OCI-LY7 (cell line): ENCODE data around the gene LCNL1. TPM values are rescaled to one million over a fixed set of nuclear protein-coding genes. Genes with fewer than 3 reads are reported as not detected.

ENCODE experiments used
- BruUV-seq: library from RNA; stranded (reverse); fragments of 400-500 nt; replicated peaks from 2 replicates; lab custom pipeline; 2021; lab: Mats Ljungman, UMichigan
- CTCF ChIA-PET: fragments of 300-600 bp; sonication (Branson Sonifier 250); formaldehyde crosslinking; loops from one replicate; lab custom pipeline; 2022; ENCODE audit warnings: antibody characterized with exemption; ENCODE audit not compliant: unreplicated experiment; lab: Charles Lee
- POLR2A ChIA-PET: fragments of 300-600 bp; sonication (Branson Sonifier 250); formaldehyde crosslinking; loops from one replicate; lab custom pipeline; 2022; ENCODE audit warnings: antibody characterized with exemption; lab: Charles Lee
- DNase-seq: peaks from one replicate; pipeline ENCODE4 v3.0.0-alpha.2; 2015; ENCODE audit warnings: low spot score
- H2AFZ ChIP-seq: fragments of 200-600 bp; sonication (generic), shearing (Covaris generic); 2 replicates; pipeline ENCODE4 v1.6.1; 2014; ENCODE audit warnings: mild to moderate bottlenecking, antibody characterized with exemption, low read length, moderate library complexity
- H3K27ac ChIP-seq: fragments of 200-600 bp; sonication (generic); 2 replicates; pipeline ENCODE4 v1.5.1; 2014; ENCODE audit warnings: mixed run types, low read depth, mild to moderate bottlenecking, moderate library complexity, low read length, inconsistent platforms; ENCODE audit not compliant: poor library complexity, severe bottlenecking
- H3K36me3 ChIP-seq: fragments of 200-600 bp; sonication (generic); 2 replicates; pipeline ENCODE4 v1.6.1; 2014; ENCODE audit warnings: mild to moderate bottlenecking, antibody characterized with exemption, low read length, moderate library complexity, mixed read lengths; ENCODE audit not compliant: insufficient read depth
- H3K4me1 ChIP-seq: fragments of 200-600 bp; sonication (generic); 2 replicates; pipeline ENCODE4 v1.5.1; 2014; ENCODE audit warnings: mild to moderate bottlenecking, low read length; ENCODE audit not compliant: insufficient read depth, poor library complexity, severe bottlenecking
- H3K4me2 ChIP-seq: fragments of 200-600 bp; sonication (generic); 2 replicates; pipeline ENCODE4 v1.6.1; 2014; ENCODE audit warnings: mild to moderate bottlenecking, low read length
- H3K4me3 ChIP-seq: fragments of 200-600 bp; sonication (generic); 2 replicates; pipeline ENCODE4 v1.5.1; 2014; ENCODE audit warnings: mild to moderate bottlenecking, low read depth, low read length; ENCODE audit not compliant: poor library complexity, severe bottlenecking
- H3K79me2 ChIP-seq: fragments of 200-600 bp; sonication (generic); 2 replicates; pipeline ENCODE4 v1.6.1; 2016; ENCODE audit warnings: low read depth, mild to moderate bottlenecking, low read length, moderate library complexity, mixed read lengths; ENCODE audit not compliant: insufficient read depth
- H3K9me2 ChIP-seq: fragments of 200-600 bp; sonication (generic); 2 replicates; pipeline ENCODE4 v1.6.1; 2016; ENCODE audit warnings: mild to moderate bottlenecking, low read length, mixed read lengths; ENCODE audit not compliant: insufficient read depth
- H3K9me3 ChIP-seq: fragments of 200-600 bp; sonication (generic); 2 replicates; pipeline ENCODE4 v1.6.1; 2014; ENCODE audit warnings: mild to moderate bottlenecking, mixed run types, low read length, mixed read lengths
- H4K20me1 ChIP-seq: fragments of 200-600 bp; sonication (generic); 2 replicates; pipeline ENCODE4 v1.6.1; 2014; ENCODE audit warnings: mild to moderate bottlenecking, antibody characterized with exemption, low read length, moderate library complexity, mixed read lengths; ENCODE audit not compliant: insufficient read depth
- CTCF ChIP-seq: fragments of 200-600 bp; sonication (generic); conservative IDR thresholded peaks from 2 replicates; pipeline ENCODE4 v1.5.1; 2014; ENCODE audit warnings: mild to moderate bottlenecking, antibody characterized with exemption, low read length, moderate library complexity, mixed read lengths
- EZH2phosphoT487 ChIP-seq: fragments of 200-600 bp; sonication (generic); IDR thresholded peaks from 2 replicates; pipeline ENCODE4 v1.6.1; 2018; ENCODE audit warnings: low read depth, borderline replicate concordance, mild to moderate bottlenecking, mixed run types, antibody characterized with exemption, low read length, moderate library complexity, mixed read lengths
- intact Hi-C: fragments of 100-400 bp; cut with micrococcal nuclease; formaldehyde crosslinking; loops from one replicate; pipeline ENCODE4 v1.10.0; 2022; ENCODE audit not compliant: unreplicated experiment
- total RNA-seq, 2 experiments: library from RNA; depleted of rRNA in 1 of 2; stranded (reverse); fragments of >200 nt in 1 of 2; shearing (Covaris generic) in 1 of 2; gene quantifications; 2 replicates each; pipeline ENCODE4 v1.2.3, GENCODE V29; 2014 to 2022

LCNL1 gene
- total RNA-seq, 2 experiments from 2014 or later: not detected

GRCh38 chr9:136978865-136979544, 3.8 kb upstream of the LCNL1 start:
- intact Hi-C loops: no loop called here
- Histone ChIP-seq H3K36me3 (no peaks in the 10 kb centered on the region), H3K4me1 (no peaks in the 10 kb centered on the region), H4K20me1 (no peaks in the 10 kb centered on the region), H2AFZ (no peak overlapping the region), H3K79me2 (no peaks in the 10 kb centered on the region), H3K9me2 (no peaks in the 10 kb centered on the region), H3K27ac (no peak overlapping the region), H3K4me2 (no peak overlapping the region), H3K9me3 (no peaks in the 10 kb centered on the region), H3K4me3 (no peak overlapping the region)
- ChIA-PET CTCF (interaction anchor here (0.5 to 1.0 kb wide), 3 partner anchors 14 to 56 kb away, joined by 3 read pairs; no protein-coding TSS in a partner anchor), POLR2A (interaction anchor here (1.0 kb wide), 1 partner anchor 13 kb away, joined by 7 read pairs; the partner anchor contains the start of gene PAXX)
- BruUV-seq: no TSS peak
- no peak for DNase-seq
- TF ChIP-seq CTCF: no peak
- TF ChIP-seq EZH2phosphoT487: no peak

- Histone ChIP-seq H3K9me2 (no peaks in the 10 kb centered on the region), H3K27ac (no peak overlapping the region), H3K4me2 (no peak overlapping the region), H2AFZ (no peak overlapping the region), H3K36me3 (no peaks in the 10 kb centered on the region), H3K4me1 (no peaks in the 10 kb centered on the region), H3K9me3 (no peaks in the 10 kb centered on the region), H3K4me3 (no peak overlapping the region), H4K20me1 (no peaks in the 10 kb centered on the region), H3K79me2 (no peaks in the 10 kb centered on the region)
- no peak for DNase-seq
- CTCF ChIA-PET: no interaction called here
- POLR2A ChIA-PET: no interaction called here
- intact Hi-C loops: no loop called here
- BruUV-seq: no TSS peak
- TF ChIP-seq EZH2phosphoT487 (no peak), CTCF (no peak)
Measured at GRCh38 chr9:136979769-136980587, 2.8 kb upstream of the LCNL1 start.
